GM19452 (cell line): ENCODE results near the gene FRMPD2.
"Not testable (repeated sequence)": the region's sequence is repeated elsewhere in the genome, so short reads cannot be mapped to it uniquely, and the experiment has no call there.

Source experiments
- ATAC-seq: cut with Tn5 transposase; IDR thresholded peaks from one replicate; pipeline ENCODE4 v1.9.1; 2021; ENCODE audit not compliant: unreplicated experiment

Gene FRMPD2

DNA sequence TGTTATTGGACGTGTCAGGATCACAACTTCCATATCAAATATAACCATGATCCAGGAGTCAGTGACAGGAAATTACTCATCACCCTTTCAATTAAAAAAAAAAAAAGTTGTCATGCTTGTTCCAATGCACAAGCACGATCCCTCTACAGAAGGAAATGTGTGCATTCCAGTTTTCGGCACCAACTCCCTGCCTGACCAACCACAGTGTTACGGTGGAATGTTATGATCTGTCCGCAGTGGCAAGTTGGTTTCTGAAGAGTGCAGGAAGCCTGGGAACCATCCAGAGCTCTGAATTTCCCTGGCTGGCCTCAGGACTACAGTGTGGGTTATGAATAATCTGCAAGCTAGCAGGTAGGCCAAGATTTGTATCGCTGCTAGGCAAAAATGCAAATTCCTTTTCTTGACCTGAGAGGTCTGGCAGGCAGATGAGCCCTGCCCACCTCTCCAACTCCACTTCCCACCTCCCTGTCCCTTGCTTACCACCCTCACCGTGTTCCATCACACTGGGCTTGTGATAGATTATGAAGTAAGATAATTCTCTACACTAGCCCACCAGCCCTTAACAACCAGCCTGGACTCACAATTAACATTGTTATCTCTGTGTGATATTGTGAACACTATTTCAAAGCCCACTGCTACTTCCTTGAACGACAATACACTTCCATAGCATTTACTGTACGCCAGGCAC, 20.4 kb downstream of the FRMPD2 start:
- ATAC-seq = no peak

- ATAC-seq = no peak
These were observed 22.2 kb downstream of the FRMPD2 start for GRCh38 chr10:48252354-48252650.

GRCh38 chr10:48251525-48252353, 22.8 kb downstream of the FRMPD2 start:
- no peak for ATAC-seq

DNA sequence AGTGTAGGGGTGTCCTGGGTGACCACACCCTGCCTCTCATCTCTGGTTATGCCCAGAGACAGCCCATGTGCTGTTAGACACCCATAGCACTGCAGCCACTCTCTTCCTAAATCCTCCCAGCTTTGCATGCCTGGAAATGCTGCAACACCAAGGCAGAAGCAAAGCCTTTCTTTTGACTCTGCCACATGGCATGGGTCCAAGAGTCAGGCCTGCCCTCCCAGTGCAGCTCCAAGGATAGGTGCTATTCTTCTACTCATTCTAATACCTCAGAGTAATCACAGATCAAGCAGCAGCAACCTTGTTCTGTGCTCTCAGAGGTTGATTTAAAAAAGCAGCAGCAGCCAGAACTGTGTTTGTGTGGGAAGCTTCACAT, 23.4 kb downstream of the FRMPD2 start:
- ATAC-seq = no peak

- no peak for ATAC-seq
These were observed 24.6 kb downstream of the FRMPD2 start for GRCh38 chr10:48249763-48250351.

DNA sequence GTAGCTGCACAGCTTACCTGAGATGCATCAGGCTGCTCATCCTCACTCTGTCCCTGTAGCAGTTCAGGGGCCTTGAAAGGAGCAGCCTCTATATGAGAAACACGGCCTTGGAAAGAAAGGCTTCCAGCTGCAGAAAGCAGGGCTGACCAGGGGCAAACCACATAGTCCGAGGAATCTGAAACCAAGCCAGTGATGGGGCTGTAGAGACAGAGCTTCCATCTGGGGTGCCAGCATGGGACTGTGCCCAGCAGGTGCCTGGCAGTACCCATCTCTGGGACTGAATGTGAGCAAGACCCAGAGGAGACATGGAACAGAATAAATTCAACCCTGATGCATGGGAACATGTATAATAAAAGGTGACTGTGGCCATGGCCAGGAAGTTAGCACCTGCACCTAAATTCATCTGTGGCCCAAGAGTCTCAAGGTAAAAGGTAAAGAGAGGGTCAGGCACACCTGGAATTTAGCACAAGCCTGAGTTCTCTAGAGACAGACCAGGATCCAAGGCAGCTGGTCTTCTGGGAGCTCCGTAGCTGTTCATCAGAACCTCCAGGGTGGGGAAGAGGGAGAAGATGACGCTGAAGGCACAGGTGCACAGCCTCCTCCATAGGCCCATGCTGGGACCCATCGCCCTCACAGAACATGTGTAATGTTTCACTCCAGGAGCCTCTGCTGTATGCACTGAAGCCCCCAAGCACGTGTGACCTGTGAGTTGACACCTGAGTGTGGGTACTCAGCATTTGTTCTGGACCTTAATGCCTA, 25.3 kb downstream of the FRMPD2 start:
- ATAC-seq = no peak

DNA sequence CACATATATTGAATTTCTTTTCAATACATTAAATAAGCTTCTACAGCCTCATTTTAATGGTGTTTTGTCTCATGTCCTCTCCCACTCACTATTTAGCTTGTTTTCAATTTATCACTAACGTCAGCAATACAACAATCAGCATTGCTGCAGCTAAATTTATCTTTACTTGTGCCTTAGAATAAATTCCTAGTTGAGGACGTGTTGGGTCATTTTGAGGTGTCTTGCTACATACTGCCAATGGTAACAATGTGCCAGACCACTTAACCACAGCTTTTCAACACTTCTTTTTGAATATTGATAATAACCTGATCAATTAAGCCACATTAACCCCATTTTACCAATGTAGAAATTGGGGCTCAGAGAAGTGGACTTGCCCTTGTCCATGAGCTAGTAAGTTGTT, 26.0 kb downstream of the FRMPD2 start:
- no peak for ATAC-seq

DNA sequence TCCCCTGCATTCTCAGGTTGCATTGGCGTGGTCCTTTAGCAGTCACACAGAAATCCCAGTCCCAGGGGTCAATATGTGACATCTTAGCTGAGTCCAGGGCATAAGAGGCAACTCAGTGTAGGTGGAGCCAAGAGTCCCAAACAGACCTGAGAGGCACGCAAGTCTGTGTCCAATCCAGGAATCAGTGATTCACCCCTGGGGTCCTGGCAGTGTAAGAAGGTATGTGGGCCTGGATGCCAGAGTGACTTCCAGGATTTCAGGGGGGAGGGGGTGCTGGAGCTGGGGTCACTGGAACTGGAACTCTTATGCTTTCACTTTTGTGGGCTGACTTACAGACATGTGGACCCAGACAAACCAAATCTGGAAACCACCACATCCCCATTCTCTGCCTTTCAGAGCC, 26.8 kb downstream of the FRMPD2 start:
- no peak for ATAC-seq

DNA sequence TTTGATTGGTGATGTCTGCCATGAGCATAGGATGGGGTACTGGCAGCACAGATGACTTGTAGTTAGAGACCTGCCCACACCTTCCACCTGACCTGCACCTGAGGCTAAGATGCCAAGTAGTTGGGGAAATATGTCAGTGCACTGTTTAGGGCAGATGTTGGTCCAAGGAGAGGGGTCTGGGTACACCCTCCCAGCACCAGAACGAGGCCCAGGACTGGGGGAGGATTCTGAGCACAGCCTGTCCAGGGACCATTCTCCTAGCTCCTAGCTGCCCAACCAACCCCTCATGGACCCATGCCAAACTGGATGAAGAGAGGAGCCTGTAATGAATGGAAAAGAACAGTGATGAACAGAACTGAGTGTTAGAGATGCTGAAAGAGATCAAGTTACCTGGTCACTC, 28.0 kb downstream of the FRMPD2 start:
- no peak for ATAC-seq

GRCh38 chr10:48245977-48246376, 28.5 kb downstream of the FRMPD2 start:
- ATAC-seq = no peak

DNA sequence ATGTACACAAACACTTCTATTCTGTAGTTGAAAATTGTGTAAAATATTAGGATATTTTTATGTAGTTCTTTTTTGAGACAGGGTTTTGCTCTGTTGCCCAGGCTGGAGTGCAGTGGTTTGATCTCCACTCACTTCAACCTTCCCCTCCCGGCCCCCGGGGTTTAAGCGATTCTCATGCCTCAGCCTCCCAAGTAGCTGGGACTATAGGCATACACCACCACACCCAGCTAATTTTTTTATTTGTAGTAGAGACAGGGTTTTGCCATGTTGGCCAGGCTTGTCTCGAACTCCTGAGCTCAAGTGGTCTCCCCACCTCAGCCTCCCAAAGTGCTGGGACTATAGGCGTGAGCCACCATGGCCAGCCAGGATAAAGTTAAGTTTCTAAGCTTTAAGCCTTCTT, 30.6 kb downstream of the FRMPD2 start:
- not testable (repeated sequence) for ATAC-seq

DNA sequence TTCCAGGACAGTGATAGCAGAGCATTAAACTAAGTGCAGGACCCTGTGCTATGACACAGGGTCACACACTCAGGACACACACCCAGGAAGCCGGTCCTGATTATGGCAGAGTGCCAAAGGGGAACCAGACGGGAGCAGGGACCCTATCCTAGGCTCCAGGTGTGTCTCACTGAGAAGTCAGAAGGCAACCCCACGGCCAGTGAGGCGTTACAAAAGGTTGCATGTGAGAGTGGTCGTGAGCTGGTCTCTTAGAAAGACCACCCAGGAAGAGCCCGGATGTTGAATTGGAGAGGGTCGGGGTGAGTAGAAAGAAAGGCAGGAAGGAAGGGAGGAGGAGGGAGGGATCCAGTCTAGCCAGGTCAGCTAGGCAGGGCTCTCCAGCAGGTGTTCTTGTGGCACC, 31.0 kb downstream of the FRMPD2 start:
- no peak for ATAC-seq

DNA sequence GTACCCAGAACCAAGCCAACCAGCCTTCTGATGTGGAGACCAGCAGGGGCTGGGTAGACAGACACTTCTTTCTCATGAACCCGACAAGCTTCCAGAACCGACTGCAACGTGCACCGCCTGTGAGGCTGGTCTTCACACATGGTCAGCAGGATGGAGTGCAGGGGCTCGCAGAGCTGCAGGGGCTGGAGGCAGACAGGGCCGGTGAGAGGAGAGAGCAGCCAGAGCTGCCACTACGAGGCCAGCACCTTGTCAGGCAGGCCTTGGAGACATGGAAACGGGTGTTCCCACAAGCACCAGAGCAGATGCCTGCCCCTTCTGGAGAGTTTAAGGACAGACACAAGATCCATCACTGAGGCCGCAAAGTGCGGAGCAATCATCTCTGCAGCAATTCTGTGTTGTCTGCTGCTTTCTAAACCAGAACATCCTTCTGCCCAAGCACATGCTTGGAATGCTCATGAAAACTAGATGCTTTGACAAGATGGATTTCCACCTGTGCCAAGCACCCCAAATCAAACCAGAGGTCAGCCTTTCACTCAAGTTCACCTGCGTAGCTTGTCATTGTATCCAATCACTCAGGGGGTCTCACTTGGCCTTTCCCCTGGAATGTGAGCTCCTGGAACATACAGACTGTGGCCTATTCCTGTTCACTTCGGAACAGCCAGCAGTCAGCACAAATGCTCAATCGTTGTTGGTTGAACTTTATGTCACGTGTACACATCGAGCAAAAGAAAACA, 32.2 kb downstream of the FRMPD2 start:
- no peak for ATAC-seq

- ATAC-seq = no peak
These were observed 33.2 kb downstream of the FRMPD2 start for GRCh38 chr10:48241332-48241731.

- ATAC-seq = no peak
These were observed 34.3 kb downstream of the FRMPD2 start for GRCh38 chr10:48240196-48240595.

GRCh38 chr10:48239618-48240017, 34.9 kb downstream of the FRMPD2 start:
- ATAC-seq = no peak

GRCh38 chr10:48238826-48239520, 35.5 kb downstream of the FRMPD2 start:
- ATAC-seq = no peak

DNA sequence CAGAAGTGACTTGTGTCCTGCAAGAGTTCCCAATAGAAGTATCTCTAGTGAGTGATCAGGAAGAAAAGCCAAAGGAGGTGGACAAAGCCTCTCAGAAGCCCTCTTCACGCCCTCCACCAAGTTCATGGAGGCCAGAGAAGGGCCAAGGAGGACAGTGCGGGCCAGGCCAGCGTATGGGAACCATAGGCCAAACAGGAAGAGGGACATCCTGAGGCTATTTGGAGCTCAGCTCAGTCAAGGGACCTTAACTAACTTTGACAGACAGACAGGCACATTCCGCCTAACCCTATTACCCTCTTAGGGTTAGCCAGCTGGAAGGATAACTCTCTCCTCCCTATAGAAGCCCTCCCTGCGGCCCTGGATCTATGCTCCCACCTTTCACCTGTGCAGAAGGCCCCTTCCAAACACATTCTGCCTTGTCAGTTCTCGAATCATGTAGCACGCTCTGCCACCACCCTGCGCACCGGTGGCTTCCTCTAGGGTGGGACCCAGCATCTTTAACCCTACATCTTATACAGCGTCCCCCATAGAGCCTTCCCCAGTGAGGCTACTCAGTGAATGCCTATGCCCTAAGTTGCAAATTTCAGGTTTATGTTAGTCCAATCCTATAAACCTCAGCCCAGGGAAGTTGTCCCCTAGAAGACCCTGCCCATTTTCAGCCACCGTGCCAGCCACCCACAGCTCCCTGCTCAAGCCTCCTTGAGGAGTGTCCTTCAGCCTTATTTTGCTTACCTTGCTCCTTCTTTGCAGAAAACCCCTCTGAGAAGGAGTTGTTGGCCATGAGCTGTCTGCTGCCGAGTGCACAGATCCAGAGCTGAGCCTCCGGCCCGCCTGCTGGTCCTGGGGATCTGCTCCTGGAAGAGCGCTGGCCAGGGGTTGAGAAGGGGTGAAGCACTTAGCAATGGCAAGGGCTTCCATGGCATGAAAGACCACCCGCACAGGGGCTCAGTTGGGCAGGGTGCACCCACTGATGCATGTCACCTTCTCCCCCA, 36.9 kb downstream of the FRMPD2 start:
- ATAC-seq = no peak

GRCh38 chr10:48236199-48236621, 38.3 kb downstream of the FRMPD2 start:
- ATAC-seq = no peak
